Left lobe of liver (tissue), 2 donors: ENCODE data around the gene RNH1. TPM values are rescaled to one million over a fixed set of nuclear protein-coding genes. Genes with fewer than 3 reads are reported as not detected.
A peak's percentile ranks its signal among the peaks of the same experiment; 100 is the strongest.
"Not testable (repeated sequence)": the region's sequence is repeated elsewhere in the genome, so short reads cannot be mapped to it uniquely, and the experiment has no call there.

Experiments used
- ATAC-seq: fragments of 200-7000 bp; cut with Tn5 transposase; one replicate; pipeline ENCODE4 v1.9.1; 2020; ENCODE audit warnings: mild to moderate bottlenecking, moderate library complexity
- DNase-seq: peaks from one replicate; pipeline ENCODE4 v3.0.0-alpha.2; 2020; ENCODE audit warnings: low spot score
- total RNA-seq: library from RNA; stranded (reverse); gene quantifications from one replicate; pipeline ENCODE4 v1.2.1, GENCODE V29; 2021
- donor health status: DM: no; HTN: no; CAD: no; lungs with moderate emphysema.
- donor health status: DM: no; HTN: yes; CAD: no.

The RNH1 gene
- total RNA-seq, 1 donor from 2014 or later: 85.4 TPM

- DNase-seq (no peak), ATAC-seq (no peak)
These were observed 13.6 kb upstream of the RNH1 start for GRCh38 chr11:520428-521176.

- ATAC-seq: peak; percentile 99
- DNase-seq: peak; percentile 86
These were observed 11.6 kb upstream of the RNH1 start for GRCh38 chr11:518463-519202.

DNA sequence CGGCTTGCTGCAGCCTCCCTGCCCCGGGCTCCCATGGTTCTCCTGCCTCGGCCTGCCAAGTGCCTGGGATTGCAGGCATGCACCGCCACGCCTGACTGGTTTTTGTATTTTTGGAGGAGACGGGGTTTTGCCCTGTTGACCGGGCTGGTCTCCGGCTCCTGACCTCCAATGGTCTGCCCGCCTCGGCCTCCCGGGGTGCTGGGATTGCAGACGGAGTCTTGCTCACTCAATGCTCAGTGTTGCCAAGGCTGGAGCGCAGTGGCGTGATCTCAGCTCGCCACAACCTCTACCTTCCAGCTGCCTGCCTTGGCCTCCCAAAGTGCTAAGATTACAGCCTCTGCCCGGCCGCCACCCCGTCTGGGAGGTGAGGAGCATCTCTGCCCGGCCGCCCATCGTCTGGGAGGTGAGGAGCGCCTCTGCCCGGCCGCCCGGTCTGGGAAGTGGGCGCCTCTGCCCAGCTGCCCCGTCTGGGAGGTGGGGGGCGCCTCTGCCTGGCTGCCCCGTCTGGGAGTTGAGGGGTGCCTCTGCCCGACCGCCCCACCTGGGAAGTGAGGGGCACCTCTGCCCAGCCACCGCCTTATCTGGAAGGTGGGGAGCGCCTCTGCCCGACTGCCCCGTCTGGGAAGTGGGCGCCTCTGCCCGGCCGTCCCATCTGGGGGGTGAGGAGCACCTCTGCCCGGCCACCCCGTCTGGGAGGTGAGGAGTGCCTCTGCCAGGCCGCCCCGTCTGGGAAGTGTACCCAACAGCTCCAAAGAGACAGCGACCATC is 10.1 kb upstream of the RNH1 start:
- peak; percentile 45 for DNase-seq
- not testable (repeated sequence) for ATAC-seq

DNA sequence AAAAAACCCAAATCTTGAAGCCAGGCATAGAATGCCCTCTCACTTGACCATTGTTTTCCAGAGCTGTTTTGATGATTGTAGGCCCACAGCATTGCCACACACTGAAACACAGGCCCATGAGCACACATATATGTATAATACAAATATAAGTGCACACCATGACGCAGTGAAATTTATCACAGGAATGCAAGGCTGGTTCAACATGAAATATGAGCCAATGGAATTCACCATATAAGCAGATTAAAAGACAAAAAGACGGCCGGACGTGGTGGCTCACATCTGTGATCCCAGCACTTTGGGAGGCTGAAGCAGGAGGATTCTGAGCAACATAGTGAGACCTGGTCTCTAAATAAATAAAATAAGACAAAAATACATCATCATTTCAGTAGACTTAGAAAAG is 9.4 kb upstream of the RNH1 start:
- DNase-seq: no peak
- ATAC-seq: no peak

GRCh38 chr11:515131-515530 is 8.1 kb upstream of the RNH1 start:
- DNase-seq: no peak

GRCh38 chr11:514606-515005 is 7.6 kb upstream of the RNH1 start:
- DNase-seq: no peak
- no peak for ATAC-seq

More at GRCh38 chr11:515131-515530, 8.1 kb upstream of the RNH1 start:
- no peak for ATAC-seq

- ATAC-seq (peak; percentile 14), DNase-seq (no peak)
These were observed 5.9 kb upstream of the RNH1 start for GRCh38 chr11:512761-513595.

GRCh38 chr11:508956-509355 is 1.9 kb upstream of the RNH1 start:
- ATAC-seq: no peak
- peak; percentile 46 for DNase-seq

DNA sequence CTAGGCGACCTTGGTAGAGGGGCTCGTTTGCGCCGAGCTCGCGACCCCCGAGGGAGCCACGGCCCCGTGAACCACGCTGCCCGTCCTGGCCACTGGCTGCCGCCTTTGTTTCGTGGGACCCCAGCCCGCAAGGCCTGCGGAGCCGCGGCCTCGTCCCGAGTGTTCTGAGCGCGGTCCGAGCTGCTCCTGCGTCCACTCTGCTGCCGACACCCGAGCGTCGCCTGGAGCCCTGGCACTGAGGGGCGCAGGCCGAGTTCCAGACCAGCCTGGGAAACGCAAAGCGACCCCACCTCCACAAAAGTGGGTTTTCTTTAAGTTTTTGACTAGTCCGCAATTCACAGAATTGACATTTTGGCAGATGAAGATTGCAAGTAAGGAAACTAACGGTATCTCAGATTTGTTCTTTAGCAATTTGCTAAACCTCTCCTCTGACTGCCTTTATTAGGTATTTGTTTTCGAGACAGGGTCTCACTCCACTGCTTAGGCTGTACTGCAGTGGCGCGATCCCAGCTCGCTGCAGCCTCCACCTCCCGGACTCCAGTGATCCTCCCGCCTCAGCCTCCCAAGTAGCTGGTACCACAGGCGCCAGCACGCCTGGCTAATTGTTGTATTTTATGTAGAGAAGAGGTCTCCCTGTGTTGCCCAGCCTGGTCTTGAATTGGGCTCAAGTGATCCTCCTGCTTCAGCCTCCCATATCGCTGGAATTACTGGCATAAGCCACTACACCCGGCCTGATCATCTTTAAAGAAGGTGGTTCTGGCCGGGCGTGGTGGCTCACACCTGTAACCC is 879 bp upstream of the RNH1 start:
- ATAC-seq: no peak

GRCh38 chr11:506238-506994 is 626 bp downstream of the RNH1 start:
- ATAC-seq (peak; percentile 82), DNase-seq (peak; percentile 99)

More for the DNA sequence above, 879 bp upstream of the RNH1 start:
- peak; percentile 47 for DNase-seq

GRCh38 chr11:504994-505344 is 2.1 kb downstream of the RNH1 start:
- no peak for ATAC-seq
- DNase-seq: no peak

DNA sequence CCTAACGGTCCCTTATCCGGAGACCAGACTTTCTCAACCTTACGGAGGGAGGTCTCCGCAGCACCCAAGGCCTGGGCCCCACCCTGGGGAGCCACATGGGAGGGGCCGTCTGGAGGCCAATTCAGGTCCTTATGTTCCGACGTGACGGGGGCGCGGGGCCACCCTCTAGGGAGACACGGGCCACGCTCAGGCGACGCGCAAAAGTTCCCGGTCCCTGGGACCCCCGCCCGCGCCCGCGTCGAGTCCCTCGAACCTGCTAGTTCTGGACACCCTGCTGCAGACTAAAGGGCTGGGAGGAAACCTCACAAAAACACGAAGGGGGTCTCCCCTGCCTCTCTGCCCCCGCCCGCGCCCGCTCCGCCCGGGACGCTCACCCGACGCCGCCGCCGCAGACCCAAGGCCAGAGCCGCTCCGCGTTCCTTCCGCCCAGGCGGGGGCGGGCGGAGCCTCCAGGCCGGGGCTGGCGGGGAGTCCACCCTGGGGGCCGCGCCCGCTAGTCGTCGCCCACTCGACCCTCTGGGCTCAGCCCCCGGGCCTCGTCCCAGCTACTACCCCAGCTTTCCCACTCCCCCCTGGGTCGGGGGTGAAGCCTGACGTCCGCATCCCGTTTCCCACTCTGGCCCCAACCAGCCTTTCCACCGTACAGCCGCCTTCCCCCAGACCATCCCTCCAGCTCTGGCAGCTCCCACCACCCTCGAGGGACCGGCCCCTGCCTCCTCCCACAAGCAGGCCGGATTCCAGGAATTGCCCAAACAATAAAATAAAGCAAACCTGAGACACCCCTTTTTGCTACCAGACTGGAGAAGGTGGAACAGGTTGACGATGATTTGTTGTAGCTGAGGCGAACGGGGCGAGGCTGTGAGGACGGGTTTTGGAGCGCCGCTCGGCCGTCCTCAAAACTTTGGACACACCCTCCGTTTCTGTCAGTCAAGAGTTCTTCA is 2.7 kb downstream of the RNH1 start:
- ATAC-seq (no peak), DNase-seq (peak; percentile 50)

- DNase-seq: peak; percentile 51
- no peak for ATAC-seq
These were observed 3.7 kb downstream of the RNH1 start for GRCh38 chr11:503179-503981.

- ATAC-seq (no peak), DNase-seq (peak; percentile 47)
These were observed 4.5 kb downstream of the RNH1 start for GRCh38 chr11:502288-503178.

- no peak for DNase-seq
- ATAC-seq: no peak
These were observed 5.3 kb downstream of the RNH1 start for GRCh38 chr11:501683-502287.
